ENCODE data around the gene PSMC1. TPM values are rescaled to one million over a fixed set of nuclear protein-coding genes. Genes with fewer than 3 reads are reported as not detected.

Gene PSMC1
- total and polyA plus RNA-seq, 4 donors = 73.6 to 195 (median 110) TPM

- TF ChIP-seq CTCF (IDR thresholded peaks at IDR 0.05; ENCODE audit: control extremely low read depth, extremely low read depth) = no peak
- H3K27me3 ChIP-seq (ENCODE audit: control insufficient read depth in 3 of 3, insufficient read depth in 3 of 3, low read length in 2 of 3) = no peaks in the 10 kb centered on the region
- no peaks in the 10 kb centered on the region for H3K9me3 ChIP-seq (ENCODE audit: control insufficient read depth in 4 of 4, insufficient read depth in 3 of 4, low read length in 3 of 4)
- peak overlapping the region; percentile 53 for H3K27ac ChIP-seq (ENCODE audit: low read depth in 1 of 2, low read length in 1 of 2)
- no peak for DNase-seq
- H3K9ac ChIP-seq (ENCODE audit: insufficient read depth in 1 of 2, low read length in 2 of 2) = no peak overlapping the region
- H3K4me3 ChIP-seq = no peak overlapping the region
- 52 to 56% methylated on average over 8 of the region's 8 CpGs for WGBS, 2 donors
- H3K36me3 ChIP-seq (ENCODE audit: control insufficient read depth in 4 of 4, insufficient read depth in 4 of 4, low read length in 4 of 4) = peaks cover 17 to 47% (median 25%) of the 10 kb centered on the region in 4 donors
- ATAC-seq (ENCODE audit: insufficient read depth, low FRiP score) = no peak
- H3K4me1 ChIP-seq (ENCODE audit: control insufficient read depth in 5 of 5, insufficient read depth in 5 of 5, low read length in 5 of 5) = peaks cover 0 to 2% (median 0%) of the 10 kb centered on the region in 5 donors
Observed at GRCh38 chr14:90274808-90275457, 18.6 kb downstream of the PSMC1 start.

DNA sequence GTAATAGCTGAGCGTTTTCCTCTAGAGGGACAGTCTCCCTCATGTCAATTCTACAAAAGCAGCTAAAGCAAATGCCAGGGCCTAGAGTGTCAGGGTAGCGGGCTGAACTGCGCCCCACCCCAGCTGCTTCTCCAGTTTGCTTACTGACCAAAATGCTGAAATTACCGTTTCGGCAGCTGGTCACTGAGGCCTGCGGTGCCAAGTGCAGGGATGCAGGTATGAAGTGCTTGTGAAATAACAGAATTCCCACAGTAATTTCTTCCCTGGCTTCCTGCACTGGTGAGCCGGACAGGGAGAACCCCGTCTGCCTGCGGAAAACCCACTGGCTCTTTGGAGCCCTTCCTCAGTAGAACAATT is 19.1 kb downstream of the PSMC1 start:
- no peak for DNase-seq
- TF ChIP-seq CTCF (IDR thresholded peaks at IDR 0.05; ENCODE audit: control extremely low read depth, extremely low read depth) = no peak
- no peaks in the 10 kb centered on the region for H3K9me3 ChIP-seq (ENCODE audit: control insufficient read depth in 4 of 4, insufficient read depth in 3 of 4, low read length in 3 of 4)
- 86 to 89% methylated on average over 9 of the region's 9 CpGs for WGBS, 2 donors
- H3K4me1 ChIP-seq (ENCODE audit: control insufficient read depth in 5 of 5, insufficient read depth in 5 of 5, low read length in 5 of 5) = peaks cover 0 to 2% (median 0%) of the 10 kb centered on the region in 5 donors
- H3K27me3 ChIP-seq (ENCODE audit: control insufficient read depth in 3 of 3, insufficient read depth in 3 of 3, low read length in 2 of 3) = no peaks in the 10 kb centered on the region
- peaks cover 13 to 47% (median 24%) of the 10 kb centered on the region in 4 donors for H3K36me3 ChIP-seq (ENCODE audit: control insufficient read depth in 4 of 4, insufficient read depth in 4 of 4, low read length in 4 of 4)
- H3K27ac ChIP-seq (ENCODE audit: low read depth in 1 of 2, low read length in 1 of 2) = peak overlapping the region; percentile 26 to 61
- H3K4me3 ChIP-seq = no peak overlapping the region
- no peak for ATAC-seq (ENCODE audit: insufficient read depth, low FRiP score)
- no peak overlapping the region for H3K9ac ChIP-seq (ENCODE audit: insufficient read depth in 1 of 2, low read length in 2 of 2)

DNA sequence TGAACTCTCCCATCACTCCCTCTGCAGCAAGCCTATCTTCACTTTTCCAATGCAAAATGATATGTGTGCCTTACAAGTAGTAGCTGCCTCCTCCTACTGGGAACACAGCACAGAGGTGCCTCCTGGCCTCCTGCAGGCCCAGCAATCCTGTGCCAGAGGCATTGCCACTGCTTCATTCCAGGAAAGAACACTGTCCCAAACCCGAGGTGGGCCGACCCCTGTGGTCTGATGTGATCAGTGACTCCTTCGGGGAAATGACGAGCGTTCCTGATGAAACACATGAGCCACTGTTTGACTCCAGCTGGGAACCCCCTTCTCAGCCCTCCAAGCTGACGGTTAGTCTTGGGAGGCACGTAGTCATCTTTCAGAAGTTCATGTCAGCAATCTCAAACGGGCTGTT is 19.5 kb downstream of the PSMC1 start:
- Histone ChIP-seq H3K4me1 (ENCODE audit: control insufficient read depth in 5 of 5, insufficient read depth in 5 of 5, low read length in 5 of 5) (peaks cover 0 to 2% (median 0%) of the 10 kb centered on the region in 5 donors), H3K9ac (ENCODE audit: insufficient read depth in 1 of 2, low read length in 2 of 2) (no peak overlapping the region), H3K4me3 (no peak overlapping the region), H3K27ac (ENCODE audit: low read depth in 1 of 2, low read length in 1 of 2) (peak overlapping the region in 1 of 2 donors; percentile 61), H3K9me3 (ENCODE audit: control insufficient read depth in 4 of 4, insufficient read depth in 3 of 4, low read length in 3 of 4) (no peaks in the 10 kb centered on the region), H3K27me3 (ENCODE audit: control insufficient read depth in 3 of 3, insufficient read depth in 3 of 3, low read length in 2 of 3) (no peaks in the 10 kb centered on the region), H3K36me3 (ENCODE audit: control insufficient read depth in 4 of 4, insufficient read depth in 4 of 4, low read length in 4 of 4) (peaks cover 13 to 48% (median 24%) of the 10 kb centered on the region in 4 donors)
- DNase-seq = no peak
- TF ChIP-seq CTCF (IDR thresholded peaks at IDR 0.05; ENCODE audit: control extremely low read depth, extremely low read depth) = no peak
- no peak for ATAC-seq (ENCODE audit: insufficient read depth, low FRiP score)
- WGBS, 2 donors = 89 to 97% methylated on average over 8 of the region's 8 CpGs

Measured in lung (tissue), 12 donors.